ENCODE data around the gene ATXN2. TPM values are rescaled to one million over a fixed set of nuclear protein-coding genes. Genes with fewer than 3 reads are reported as not detected.
"Not testable (repeated sequence)": the region's sequence is repeated elsewhere in the genome, so short reads cannot be mapped to it uniquely, and the experiment has no call there.

The ATXN2 gene
- total RNA-seq, 2 donors from 2014 or later = 37.1 to 55.4 TPM

GRCh38 chr12:111519937-111520336 lies 79.2 kb downstream of the ATXN2 start:
- TF ChIP-seq POLR2A (IDR thresholded peaks at IDR 0.05) = no peak
- TF ChIP-seq CTCF (IDR thresholded peaks at IDR 0.05) = no peak
- intact Hi-C loops (cut with DNase I) = no loop called here
- WGBS, 2 donors = 85 to 92% methylated on average over 2 of the region's 2 CpGs

GRCh38 chr12:111519083-111519482 lies 80.0 kb downstream of the ATXN2 start:
- DNase-seq = no peak
- Histone ChIP-seq H3K9me3 (no peaks in the 10 kb centered on the region), H3K4me1 (no peaks in the 10 kb centered on the region), H3K4me3 (no peak overlapping the region), H3K27ac (no peak overlapping the region), H3K27me3 (no peaks in the 10 kb centered on the region), H3K36me3 (replicated peaks in 1 of 2; ENCODE audit: insufficient read depth in 1 of 2, low read depth in 2 of 2) (peaks cover 12 to 16% of the 10 kb centered on the region in 2 donors)
- TF ChIP-seq POLR2A (IDR thresholded peaks at IDR 0.05) (no peak), CTCF (IDR thresholded peaks at IDR 0.05) (no peak)
- intact Hi-C loops (cut with DNase I) = no loop called here
- no peak for ATAC-seq

More at GRCh38 chr12:111519937-111520336, 79.2 kb downstream of the ATXN2 start:
- H3K36me3 ChIP-seq (replicated peaks in 1 of 2; ENCODE audit: insufficient read depth in 1 of 2, low read depth in 2 of 2) = peaks cover 12 to 20% of the 10 kb centered on the region in 2 donors
- no peak overlapping the region for H3K27ac ChIP-seq
- DNase-seq (no peak), ATAC-seq (no peak)
- H3K4me3 ChIP-seq = no peak overlapping the region
- no peaks in the 10 kb centered on the region for H3K9me3 ChIP-seq
- H3K4me1 ChIP-seq = no peaks in the 10 kb centered on the region
- no peaks in the 10 kb centered on the region for H3K27me3 ChIP-seq

- H3K36me3 ChIP-seq (replicated peaks in 1 of 2; ENCODE audit: insufficient read depth in 1 of 2, low read depth in 2 of 2) = peaks cover 7 to 14% of the 10 kb centered on the region in 2 donors
- H3K4me3 ChIP-seq; H3K9me3 ChIP-seq; H3K27me3 ChIP-seq; intact Hi-C loops (cut with DNase I); H3K27ac ChIP-seq; ATAC-seq; DNase-seq; H3K4me1 ChIP-seq: not testable (repeated sequence)
- WGBS, 2 donors = 95 to 100% methylated on average over 6 of the region's 6 CpGs
Observed at GRCh38 chr12:111507719-111508118, 91.4 kb downstream of the ATXN2 start.

GRCh38 chr12:111507258-111507657 lies 91.9 kb downstream of the ATXN2 start:
- not testable (repeated sequence) for DNase-seq
- H3K36me3 ChIP-seq (replicated peaks in 1 of 2; ENCODE audit: insufficient read depth in 1 of 2, low read depth in 2 of 2) = peaks cover 7 to 12% of the 10 kb centered on the region in 2 donors

GRCh38 chr12:111506260-111506659 lies 92.9 kb downstream of the ATXN2 start:
- intact Hi-C loops (cut with DNase I) = no loop called here
- whole genome bisulfite sequencing, 2 donors = 88 to 90% methylated on average over 2 of the region's 2 CpGs
- TF ChIP-seq POLR2A (IDR thresholded peaks at IDR 0.05) (no peak), CTCF (IDR thresholded peaks at IDR 0.05) (no peak)

More at GRCh38 chr12:111507258-111507657, 91.9 kb downstream of the ATXN2 start:
- H3K4me1 ChIP-seq; ATAC-seq; H3K9me3 ChIP-seq; H3K27me3 ChIP-seq; H3K27ac ChIP-seq; H3K4me3 ChIP-seq; intact Hi-C loops (cut with DNase I): not testable (repeated sequence)
- 100% methylated on average over 8 of the region's 31 CpGs; no CpG with 5 or more reads in 1 of the 2 donors for WGBS, 2 donors

GRCh38 chr12:111505601-111506036 lies 93.5 kb downstream of the ATXN2 start:
- Histone ChIP-seq H3K9me3 (no peaks in the 10 kb centered on the region), H3K27me3 (no peaks in the 10 kb centered on the region), H3K4me3 (no peak overlapping the region), H3K36me3 (replicated peaks in 1 of 2; ENCODE audit: insufficient read depth in 1 of 2, low read depth in 2 of 2) (peaks cover 0 to 7% of the 10 kb centered on the region in 2 donors), H3K27ac (no peak overlapping the region), H3K4me1 (no peaks in the 10 kb centered on the region)
- ATAC-seq (no peak), DNase-seq (no peak)
- 25 to 33% methylated on average over 1 of the region's 1 CpG for whole genome bisulfite sequencing, 2 donors
- TF ChIP-seq CTCF (IDR thresholded peaks at IDR 0.05) (no peak), POLR2A (IDR thresholded peaks at IDR 0.05) (no peak)
- intact Hi-C loops (cut with DNase I) = no loop called here

More at GRCh38 chr12:111506260-111506659, 92.9 kb downstream of the ATXN2 start:
- Histone ChIP-seq H3K36me3 (replicated peaks in 1 of 2; ENCODE audit: insufficient read depth in 1 of 2, low read depth in 2 of 2) (peaks cover 0 to 7% of the 10 kb centered on the region in 2 donors), H3K4me1 (no peaks in the 10 kb centered on the region), H3K9me3 (no peaks in the 10 kb centered on the region), H3K27me3 (no peaks in the 10 kb centered on the region), H3K4me3 (no peak overlapping the region), H3K27ac (no peak overlapping the region)
- no peak for ATAC-seq
- no peak for DNase-seq

Measured in body of pancreas (tissue), 4 donors.